Upper lobe of left lung (tissue), 4 donors: ENCODE data around the gene RBMS1.

ENCODE experiments used
- CTCF ChIP-seq, 6 experiments: fragments of 450-650 bp in 4 of 6; fragments of 200-600 bp in 2 of 6; sonication (generic) in 2 of 6; IDR thresholded peaks; one replicate each; pipeline ENCODE4 v1.5.1; 2016 to 2019; ENCODE audit warnings: antibody characterized with exemption in 6 of 6
- EP300 ChIP-seq, 4 donors: sonication (generic); formaldehyde crosslinking; IDR thresholded peaks; one replicate each; pipeline ENCODE4 v1.5.1; 2017; ENCODE audit warnings: antibody characterized with exemption in 4 of 4, control low read depth in 2 of 4
- POLR2A ChIP-seq, 4 donors: fragments of 450-650 bp; IDR thresholded peaks; one replicate each; pipeline ENCODE4 v1.5.1; 2016 to 2017; ENCODE audit warnings: antibody characterized with exemption in 4 of 4, mild to moderate bottlenecking in 2 of 4
- POLR2AphosphoS5 ChIP-seq, 2 donors: sonication (generic); formaldehyde crosslinking; IDR thresholded peaks; one replicate each; pipeline ENCODE4 v1.5.1; 2017; ENCODE audit warnings: antibody characterized with exemption in 2 of 2

DNA sequence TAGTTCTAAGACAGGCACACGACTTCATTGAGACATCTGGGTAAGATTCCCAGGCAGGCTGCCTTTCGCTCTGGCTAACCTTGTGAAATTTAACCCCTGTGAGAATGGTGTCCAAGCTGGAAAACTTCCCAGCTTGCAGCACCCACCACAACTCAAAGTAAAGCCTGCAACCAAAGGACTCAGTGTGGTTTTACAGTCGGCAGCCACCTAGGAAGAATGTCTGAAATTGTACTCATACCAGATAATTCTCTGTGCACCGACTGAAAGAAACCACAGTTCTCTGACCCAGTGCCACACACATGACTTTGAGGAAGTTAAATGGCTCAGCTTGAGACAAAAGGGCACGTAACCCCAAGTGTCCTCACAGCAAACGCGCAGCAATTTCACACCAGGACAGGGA is 125.7 kb downstream of the RBMS1 start:
- TF ChIP-seq CTCF (IDR thresholded peaks at IDR 0.05), result no peak
- no peak for TF ChIP-seq POLR2A (IDR thresholded peaks at IDR 0.05)
- TF ChIP-seq EP300 (IDR thresholded peaks at IDR 0.05), result no peak
- no peak for TF ChIP-seq POLR2AphosphoS5 (IDR thresholded peaks at IDR 0.05)
